ENCODE measurements around the gene LGALSL.

DNA sequence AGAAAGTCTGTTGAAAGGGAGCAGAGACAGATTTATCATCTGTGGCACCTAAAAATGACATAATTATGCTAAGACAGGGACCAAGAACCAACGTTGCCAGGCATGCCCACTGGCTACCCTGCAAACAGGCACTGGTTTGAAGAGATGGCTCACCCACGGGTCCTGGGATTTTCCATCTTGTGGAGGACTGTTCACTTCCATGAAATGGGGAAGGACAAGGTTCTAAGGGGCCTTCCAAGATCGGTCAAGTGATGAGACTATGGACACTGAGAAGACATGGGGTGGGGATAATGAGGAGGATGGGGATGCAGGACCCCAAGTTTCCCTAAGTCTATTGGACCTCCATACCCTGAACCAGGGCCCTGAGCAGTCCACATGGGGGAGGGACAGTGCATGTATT, 18.9 kb downstream of the LGALSL start:
- TF ChIP-seq, protein P1, sequence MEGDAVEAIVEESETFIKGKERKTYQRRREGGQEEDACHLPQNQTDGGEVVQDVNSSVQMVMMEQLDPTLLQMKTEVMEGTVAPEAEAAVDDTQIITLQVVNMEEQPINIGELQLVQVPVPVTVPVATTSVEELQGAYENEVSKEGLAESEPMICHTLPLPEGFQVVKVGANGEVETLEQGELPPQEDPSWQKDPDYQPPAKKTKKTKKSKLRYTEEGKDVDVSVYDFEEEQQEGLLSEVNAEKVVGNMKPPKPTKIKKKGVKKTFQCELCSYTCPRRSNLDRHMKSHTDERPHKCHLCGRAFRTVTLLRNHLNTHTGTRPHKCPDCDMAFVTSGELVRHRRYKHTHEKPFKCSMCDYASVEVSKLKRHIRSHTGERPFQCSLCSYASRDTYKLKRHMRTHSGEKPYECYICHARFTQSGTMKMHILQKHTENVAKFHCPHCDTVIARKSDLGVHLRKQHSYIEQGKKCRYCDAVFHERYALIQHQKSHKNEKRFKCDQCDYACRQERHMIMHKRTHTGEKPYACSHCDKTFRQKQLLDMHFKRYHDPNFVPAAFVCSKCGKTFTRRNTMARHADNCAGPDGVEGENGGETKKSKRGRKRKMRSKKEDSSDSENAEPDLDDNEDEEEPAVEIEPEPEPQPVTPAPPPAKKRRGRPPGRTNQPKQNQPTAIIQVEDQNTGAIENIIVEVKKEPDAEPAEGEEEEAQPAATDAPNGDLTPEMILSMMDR (IDR thresholded peaks at IDR 0.05), result no peak
- TF ChIP-seq POLR2A (IDR thresholded peaks at IDR 0.05), result no peak
